ENCODE data around the gene NEMF. TPM values are rescaled to one million over a fixed set of nuclear protein-coding genes. Genes with fewer than 3 reads are reported as not detected.
"Not testable (repeated sequence)": the region's sequence is repeated elsewhere in the genome, so short reads cannot be mapped to it uniquely, and the experiment has no call there.

The NEMF gene
- total RNA-seq, 1 donor, result 26.9 TPM

- no peak for DNase-seq (ENCODE audit: low read depth in 2 of 3, low spot score in 2 of 3)
These were observed 27.9 kb upstream of the NEMF start for GRCh38 chr14:49880267-49881064.

GRCh38 chr14:49879646-49880204 is 27.1 kb upstream of the NEMF start:
- peak in 2 of 3 donors; percentile 75 to 89 for DNase-seq (ENCODE audit: low read depth in 2 of 3, low spot score in 2 of 3)

- no peak for DNase-seq (ENCODE audit: low read depth in 2 of 3, low spot score in 2 of 3)
These were observed 24.1 kb upstream of the NEMF start for GRCh38 chr14:49876563-49877127.

DNA sequence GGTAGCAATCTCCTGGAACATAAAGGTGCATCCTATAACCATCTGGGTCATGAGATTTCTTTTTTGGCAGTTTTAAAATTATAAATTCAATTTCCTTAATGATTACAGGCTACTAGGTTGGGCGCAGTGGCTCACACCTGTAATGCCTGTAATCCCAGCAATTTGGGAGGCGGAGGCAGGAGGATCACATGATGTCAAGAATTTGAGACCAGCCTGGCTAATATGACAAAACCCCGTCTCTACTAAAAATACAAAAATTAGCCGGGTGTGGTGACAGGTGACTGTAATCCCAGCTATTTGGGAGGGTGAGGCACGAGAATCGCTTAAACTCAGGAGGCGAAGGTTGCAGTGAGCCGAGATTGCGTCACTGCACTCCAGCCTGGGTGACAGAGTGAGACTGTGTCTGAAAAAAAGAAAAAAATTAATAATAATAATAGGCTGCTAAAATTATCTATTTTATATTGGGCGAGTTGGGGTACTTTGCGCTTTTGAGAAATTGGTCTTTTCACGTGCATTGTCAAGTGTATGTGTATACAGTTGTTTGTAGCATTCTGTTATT is 23.1 kb upstream of the NEMF start:
- no peak for DNase-seq (ENCODE audit: low read depth in 2 of 3, low spot score in 2 of 3)

- DNase-seq (ENCODE audit: low read depth in 2 of 3, low spot score in 2 of 3), result not testable (repeated sequence)
These were observed 21.0 kb upstream of the NEMF start for GRCh38 chr14:49873548-49873947.

DNA sequence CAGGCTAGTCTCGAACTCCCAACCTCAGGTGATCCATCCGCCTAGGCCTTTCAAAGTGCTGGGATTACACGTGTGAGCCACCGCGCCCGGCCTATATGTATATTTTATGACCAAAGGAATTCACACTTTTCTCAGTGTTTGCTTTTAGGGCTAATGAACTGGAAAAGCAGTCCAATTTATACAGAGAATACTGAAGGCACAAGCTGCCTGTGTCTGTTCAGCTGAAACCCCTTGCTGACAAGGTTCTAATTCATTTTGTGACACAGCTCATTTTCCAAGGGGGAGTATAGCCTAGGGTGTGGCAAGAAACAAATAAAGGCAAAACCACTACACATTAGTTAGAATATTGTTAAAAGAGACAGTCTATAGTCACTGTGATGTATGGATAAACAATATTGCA is 18.3 kb upstream of the NEMF start:
- no peak for DNase-seq (ENCODE audit: low read depth in 2 of 3, low spot score in 2 of 3)

DNA sequence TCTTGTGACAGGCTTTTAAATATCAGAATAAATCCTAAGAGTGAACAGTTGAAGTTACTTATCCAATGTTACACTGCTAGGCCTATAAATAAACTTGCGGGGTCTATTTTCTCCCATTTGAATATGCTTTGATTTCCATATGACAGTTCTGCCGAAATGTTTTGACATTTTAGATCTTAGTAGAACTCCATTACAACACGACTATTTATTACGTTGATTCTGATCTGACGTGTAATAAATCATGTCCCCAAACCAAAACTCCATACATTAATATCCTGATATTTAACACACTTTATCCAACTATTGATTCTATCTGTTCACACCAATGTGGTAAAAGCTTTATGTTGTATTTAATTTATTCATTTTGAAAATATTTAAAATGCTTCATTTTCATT is 16.1 kb upstream of the NEMF start:
- peak in 1 of 3 donors; percentile 3 for DNase-seq (ENCODE audit: low read depth in 2 of 3, low spot score in 2 of 3)

DNA sequence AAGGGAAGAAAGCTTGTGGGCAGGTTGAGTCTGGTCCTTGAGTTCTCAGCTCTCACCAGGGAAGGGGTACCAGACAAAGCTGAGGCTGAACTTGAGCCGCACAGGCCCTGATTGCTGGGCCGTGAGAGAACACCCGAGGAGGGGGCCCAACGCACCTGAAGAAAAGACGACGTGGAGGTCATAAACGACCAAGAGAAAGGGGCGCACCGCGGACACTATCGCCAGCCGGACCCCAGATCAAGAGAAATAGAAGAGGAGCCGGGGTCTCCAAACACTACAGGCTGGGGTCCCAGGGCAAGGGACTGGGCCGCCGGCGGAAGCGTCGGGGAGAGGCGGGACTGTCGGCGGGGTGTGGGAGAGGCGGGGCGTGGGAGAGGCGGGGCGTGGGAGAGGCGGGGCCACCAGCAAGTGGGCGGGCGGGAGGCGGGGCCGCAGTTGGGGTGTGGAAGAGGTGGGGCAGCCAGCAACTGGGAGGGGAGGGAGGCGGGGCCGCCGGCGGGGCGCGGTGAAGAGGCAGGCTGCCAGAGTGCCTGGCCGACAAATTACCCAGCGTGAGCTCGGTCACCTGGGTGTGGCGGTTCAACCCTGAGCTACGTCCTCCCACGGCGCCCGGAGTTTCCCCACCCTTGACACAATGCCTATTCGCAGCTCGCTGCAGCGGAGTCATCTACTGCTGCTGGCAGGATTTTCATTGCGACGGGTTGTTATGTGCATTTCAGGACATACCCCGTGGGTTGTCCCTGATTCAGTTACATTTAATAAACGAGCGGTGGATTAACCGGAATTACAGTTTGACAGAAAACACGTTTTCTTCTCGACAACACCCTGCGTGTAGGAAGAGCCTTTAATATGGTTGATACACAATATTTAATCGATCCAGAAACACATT is 15.5 kb upstream of the NEMF start:
- DNase-seq (ENCODE audit: low read depth in 2 of 3, low spot score in 2 of 3), result peak; percentile 92 to 96 (median 95)

GRCh38 chr14:49865431-49865859 is 12.9 kb upstream of the NEMF start:
- peak; percentile 65 to 80 (median 78) for DNase-seq (ENCODE audit: low read depth in 2 of 3, low spot score in 2 of 3)

DNA sequence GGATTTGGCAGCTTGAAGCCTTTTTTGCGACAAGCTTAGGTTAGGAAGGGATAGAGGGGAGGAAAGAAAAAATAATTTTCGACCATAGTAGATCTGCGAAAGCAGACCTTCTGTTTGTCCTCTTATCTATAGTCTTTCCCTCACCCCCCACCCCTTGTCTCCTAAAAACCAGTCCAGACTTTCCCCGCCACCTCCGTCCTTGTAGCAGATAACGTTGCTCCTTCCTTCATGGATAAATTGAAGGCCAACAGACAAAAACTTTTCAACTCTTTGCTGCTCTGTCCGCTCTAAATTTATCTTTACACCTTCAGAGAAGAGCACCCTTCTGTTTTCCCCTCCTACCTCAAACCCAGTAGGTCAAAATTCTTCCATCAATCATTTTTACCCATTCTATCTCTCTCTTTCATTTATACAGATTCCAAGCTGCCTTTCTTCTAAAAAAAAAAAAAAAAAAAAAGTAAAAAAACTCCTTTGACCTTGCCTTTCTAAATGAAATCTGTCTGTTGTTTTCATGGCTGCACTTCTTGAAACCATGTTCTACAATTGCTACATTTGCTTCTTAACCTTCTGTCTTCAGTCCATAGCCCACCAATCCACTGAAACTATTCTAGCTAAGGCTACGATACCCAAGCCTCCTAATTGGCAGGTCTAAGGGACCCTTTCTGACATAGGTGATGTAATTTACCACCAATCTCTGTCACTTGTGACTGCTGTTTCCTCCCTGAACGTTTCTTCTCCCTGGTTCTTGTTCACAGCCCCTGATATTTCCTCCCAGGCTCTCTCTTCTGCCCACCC is 11.1 kb upstream of the NEMF start:
- peak in 2 of 3 donors; percentile 48 to 68 for DNase-seq (ENCODE audit: low read depth in 2 of 3, low spot score in 2 of 3)

DNA sequence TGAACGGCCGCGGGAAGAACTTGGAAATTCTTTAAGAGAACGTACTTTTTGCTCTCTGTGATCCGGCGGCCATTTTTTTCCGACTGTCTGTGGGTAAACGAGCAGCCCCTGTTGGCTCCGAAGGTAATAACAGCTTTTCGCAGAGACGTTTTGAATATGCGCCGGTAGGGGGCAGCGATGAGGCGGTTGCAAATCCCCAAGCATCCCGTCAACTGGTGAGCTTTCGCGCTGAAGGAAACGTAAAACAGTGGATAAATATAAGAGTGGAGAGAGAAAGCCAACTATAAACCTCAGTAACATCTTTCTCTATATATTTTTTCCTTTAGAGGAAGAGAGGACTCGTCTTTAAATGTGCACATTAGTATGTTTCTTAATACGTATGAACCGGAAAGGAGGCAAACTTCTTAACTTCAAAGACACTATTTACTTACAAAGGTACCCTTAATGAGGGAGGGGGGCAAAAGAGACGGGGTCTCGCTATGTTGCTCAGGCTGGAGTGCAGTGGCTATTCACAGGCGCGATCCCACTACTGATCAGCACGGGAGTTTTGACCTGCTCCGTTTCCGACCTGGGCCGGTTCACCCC is 9.6 kb upstream of the NEMF start:
- DNase-seq (ENCODE audit: low read depth in 2 of 3, low spot score in 2 of 3), result peak; percentile 85 to 94 (median 92)

DNA sequence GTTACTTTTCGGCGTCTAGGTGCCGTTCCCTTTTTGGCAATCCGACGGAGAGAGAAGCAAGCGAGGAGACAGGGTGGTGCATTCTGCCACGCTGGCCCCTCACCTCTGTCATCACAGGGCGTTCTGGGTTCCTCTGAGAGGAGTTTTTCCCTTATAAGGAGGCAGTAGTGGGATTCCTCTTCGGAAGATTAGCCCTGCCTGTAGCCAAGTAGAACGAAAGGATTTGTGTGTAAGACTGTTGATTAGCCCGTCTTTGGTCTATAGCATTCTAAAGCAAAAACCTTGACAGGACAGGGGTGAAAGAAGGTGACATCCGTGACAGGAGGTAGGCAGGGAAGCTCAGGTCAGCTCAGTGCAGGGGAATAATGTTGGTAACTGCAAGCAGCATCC is 9.1 kb upstream of the NEMF start:
- peak in 2 of 3 donors; percentile 70 to 87 for DNase-seq (ENCODE audit: low read depth in 2 of 3, low spot score in 2 of 3)

DNA sequence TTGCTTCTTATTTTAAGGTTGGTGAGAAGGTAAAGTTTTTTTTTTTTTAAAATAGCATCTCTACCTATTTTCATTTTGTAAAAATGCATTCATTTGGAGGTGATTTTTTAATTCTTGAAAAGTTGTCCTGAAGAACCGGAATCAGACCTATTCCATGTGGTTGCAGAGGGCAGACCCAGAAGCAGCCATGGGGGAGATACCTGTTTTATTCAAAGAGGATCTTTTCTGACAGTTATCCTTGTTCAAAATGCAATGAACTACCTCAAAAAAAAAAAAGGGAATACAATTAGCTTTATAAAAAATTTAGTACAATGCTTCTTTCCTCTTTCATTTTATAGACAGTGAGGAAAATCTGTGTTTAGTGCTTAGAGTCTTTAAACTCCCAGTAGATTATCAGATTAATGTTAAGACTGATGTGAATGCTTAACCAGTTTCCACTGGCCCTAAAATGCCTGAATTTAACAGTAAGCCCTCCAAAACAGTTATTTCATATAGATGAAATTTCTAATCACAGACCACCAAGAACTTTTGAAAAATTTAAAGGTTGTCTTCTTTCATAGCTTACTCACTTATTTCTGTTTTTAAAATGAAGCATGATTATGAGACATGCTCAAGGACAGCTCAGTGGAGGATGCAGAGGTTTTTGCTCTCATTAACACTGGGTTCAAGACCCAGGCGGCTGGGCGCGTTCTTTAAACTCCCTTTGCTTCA is 8.6 kb upstream of the NEMF start:
- DNase-seq (ENCODE audit: low read depth in 2 of 3, low spot score in 2 of 3), result no peak

GRCh38 chr14:49858383-49858782 is 5.8 kb upstream of the NEMF start:
- DNase-seq (ENCODE audit: low read depth in 2 of 3, low spot score in 2 of 3), result no peak

DNA sequence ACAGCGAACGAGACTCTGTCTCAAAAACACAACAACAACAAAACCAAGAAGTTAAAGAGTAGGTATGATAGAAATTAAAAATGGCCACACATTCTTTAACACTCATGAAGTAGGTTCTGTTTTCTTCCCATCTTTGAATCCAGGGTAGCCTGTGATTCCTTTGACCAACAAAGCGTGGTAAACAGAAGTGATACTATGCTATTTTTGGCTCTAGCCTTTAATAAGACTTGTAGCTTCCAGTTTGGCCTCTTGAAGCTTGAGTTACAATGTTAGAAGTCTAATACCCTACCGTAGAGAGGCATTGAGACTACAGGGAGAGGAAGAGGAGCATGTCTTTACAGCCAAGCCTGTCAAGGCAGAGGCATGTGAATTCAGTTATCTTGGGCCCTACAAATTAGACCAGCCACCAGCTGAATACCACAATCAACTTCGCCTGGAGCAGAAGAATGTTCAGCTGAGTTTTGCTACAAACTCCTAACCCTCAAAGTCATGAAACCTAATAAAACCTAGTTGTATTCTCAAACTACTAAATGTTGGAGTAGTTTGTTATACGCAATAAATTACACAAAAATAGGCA is 4.9 kb upstream of the NEMF start:
- no peak for DNase-seq (ENCODE audit: low read depth in 2 of 3, low spot score in 2 of 3)

DNA sequence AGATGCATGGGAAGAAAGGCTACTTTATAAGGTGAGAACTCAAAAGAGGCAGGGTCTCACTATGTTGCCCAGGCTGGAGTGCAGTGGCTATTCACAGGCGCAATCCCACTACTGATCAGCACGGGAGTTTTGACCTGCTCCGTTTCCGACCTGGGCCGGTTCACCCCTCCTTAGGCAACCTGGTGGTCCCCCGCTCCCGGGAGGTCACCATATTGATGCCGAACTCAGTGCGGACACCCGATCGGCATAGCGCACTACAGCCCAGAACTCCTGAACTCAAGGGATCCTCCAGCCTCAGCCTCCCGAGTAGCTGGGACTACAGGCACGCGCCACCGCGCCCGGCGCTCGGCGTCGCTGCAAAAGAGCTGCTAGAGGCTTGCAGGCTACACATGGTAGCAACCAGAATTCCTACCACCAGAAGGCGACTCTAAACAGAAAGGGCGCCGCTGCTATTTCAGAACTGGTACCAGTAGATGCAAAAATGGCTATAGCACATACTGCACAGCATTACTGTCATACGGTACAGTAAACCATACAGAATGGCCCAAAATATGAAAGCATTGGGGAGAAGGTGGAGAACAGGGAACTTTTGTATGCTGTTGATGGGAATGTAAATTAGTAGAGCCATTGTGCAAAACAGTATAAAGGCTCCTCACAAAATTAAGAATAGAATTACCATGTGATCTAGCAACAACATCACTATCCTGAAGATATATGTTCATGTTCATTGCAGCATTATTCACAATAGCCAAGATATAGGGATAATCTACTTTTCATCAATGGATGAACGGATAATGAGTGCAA is 1.2 kb upstream of the NEMF start:
- DNase-seq (ENCODE audit: low read depth in 2 of 3, low spot score in 2 of 3), result peak; percentile 41 to 79 (median 73)

DNA sequence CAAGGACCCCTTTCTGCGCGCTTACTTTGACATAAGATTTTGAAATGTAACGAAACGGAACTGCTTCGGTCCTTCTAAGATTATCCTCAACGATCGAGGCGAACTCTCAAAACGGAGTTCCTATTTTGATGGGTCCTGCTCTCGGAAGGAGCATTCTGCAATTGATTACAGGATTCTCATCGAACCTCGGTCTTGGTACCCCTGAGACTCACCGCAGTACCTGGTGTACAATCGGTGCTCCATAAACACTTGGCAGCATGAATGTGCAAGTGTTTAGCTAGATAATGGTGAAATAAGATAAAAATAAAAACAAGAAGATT is 530 bp upstream of the NEMF start:
- DNase-seq (ENCODE audit: low read depth in 2 of 3, low spot score in 2 of 3), result no peak

- DNase-seq (ENCODE audit: low read depth in 2 of 3, low spot score in 2 of 3), result peak in 2 of 3 donors; percentile 8
These were observed 775 bp downstream of the NEMF start for GRCh38 chr14:49851813-49852212.
